IMR-90 (cell line): Measurements from ENCODE around the gene DMD. TPM values are rescaled to one million over a fixed set of nuclear protein-coding genes. Genes with fewer than 3 reads are reported as not detected.

Experiments
- ATAC-seq: fragments of 200-7000 bp; cut with Tn5 transposase; 2 replicates; pipeline ENCODE4 v1.9.1; 2020; ENCODE audit warnings: low read depth, mild to moderate bottlenecking, moderate library complexity
- BruUV-seq: library from RNA; stranded (reverse); fragments of 400-500 nt; replicated peaks from 2 replicates; lab custom pipeline; 2021; lab: Mats Ljungman, UMichigan
- CTCF ChIA-PET: fragments of 300-600 bp; formaldehyde crosslinking; extraction: SDS; loops from one replicate; lab custom pipeline; 2021; ENCODE audit warnings: antibody characterized with exemption; lab: Yijun Ruan, JAX
- POLR2A ChIA-PET: fragments of 300-600 bp; sonication (Branson Sonifier 250); formaldehyde crosslinking; loops from one replicate; lab custom pipeline; 2022; ENCODE audit warnings: antibody characterized with exemption; ENCODE audit not compliant: unreplicated experiment; lab: Charles Lee
- DNase-seq: peaks from one replicate; pipeline ENCODE4 v3.0.0; 2013
- H2AFZ ChIP-seq: replicated peaks from 2 replicates; pipeline ENCODE3; 2013; ENCODE audit warnings: low read length, mild to moderate bottlenecking; ENCODE audit not compliant: poor library complexity
- H2AK5ac ChIP-seq: 2 replicates; pipeline ENCODE4 v1.6.1; 2013; ENCODE audit warnings: low read depth, low read length, inconsistent platforms
- H2AK9ac ChIP-seq: replicated peaks from 2 replicates; pipeline ENCODE3; 2013; ENCODE audit warnings: mild to moderate bottlenecking, low read depth, low read length, moderate library complexity; ENCODE audit not compliant: poor library complexity
- H2BK120ac ChIP-seq: 2 replicates; pipeline ENCODE4 v1.6.1; 2013; ENCODE audit warnings: low read depth, low read length, inconsistent platforms
- H2BK15ac ChIP-seq: 3 replicates; pipeline ENCODE4 v1.6.1; 2013; ENCODE audit warnings: low read depth, low read length, inconsistent platforms
- H2BK20ac ChIP-seq: 2 replicates; pipeline ENCODE4 v1.6.1; 2013; ENCODE audit warnings: low read depth, mild to moderate bottlenecking, inconsistent platforms, low read length, moderate library complexity
- H2BK5ac ChIP-seq: 2 replicates; pipeline ENCODE4 v1.6.1; 2013; ENCODE audit warnings: mild to moderate bottlenecking, low read depth, low read length, inconsistent platforms; ENCODE audit not compliant: poor library complexity, severe bottlenecking
- H3K14ac ChIP-seq: replicated peaks from 2 replicates; pipeline ENCODE4 v1.6.1; 2013; ENCODE audit warnings: low read depth, low read length, inconsistent platforms
- H3K18ac ChIP-seq: 2 replicates; pipeline ENCODE4 v1.6.1; 2013; ENCODE audit warnings: low read depth, low read length, control low read depth
- H3K23ac ChIP-seq: 2 replicates; pipeline ENCODE4 v1.6.1; 2013; ENCODE audit warnings: low read depth, low read length, inconsistent platforms
- H3K27ac ChIP-seq: 2 replicates; pipeline ENCODE4 v1.5.1; 2013; ENCODE audit warnings: mild to moderate bottlenecking, control low read depth, low read length; ENCODE audit not compliant: insufficient read depth
- H3K27me3 ChIP-seq: 2 replicates; pipeline ENCODE4 v1.6.1; 2013; ENCODE audit warnings: low read length; ENCODE audit not compliant: control insufficient read depth, insufficient read depth
- H3K36me3 ChIP-seq: 2 replicates; pipeline ENCODE4 v1.6.1; 2013; ENCODE audit warnings: low read length, mixed read lengths; ENCODE audit not compliant: control insufficient read depth, insufficient read depth
- H3K4ac ChIP-seq: 2 replicates; pipeline ENCODE4 v1.6.1; 2013; ENCODE audit warnings: low read depth, low read length, inconsistent platforms
- H3K4me1 ChIP-seq: 2 replicates; pipeline ENCODE4 v1.6.1; 2013; ENCODE audit warnings: low read length, mixed read lengths; ENCODE audit not compliant: control insufficient read depth, insufficient read depth
- H3K4me2 ChIP-seq: 2 replicates; pipeline ENCODE4 v1.6.1; 2013; ENCODE audit warnings: low read depth, mild to moderate bottlenecking, control low read depth, low read length, moderate library complexity
- H3K4me3 ChIP-seq: 2 replicates; pipeline ENCODE4 v1.5.1; 2013; ENCODE audit warnings: low read depth, mild to moderate bottlenecking, control low read depth, low read length, moderate library complexity; ENCODE audit not compliant: insufficient read depth
- H3K56ac ChIP-seq: 2 replicates; pipeline ENCODE4 v1.6.1; 2013; ENCODE audit warnings: low read length, inconsistent platforms; ENCODE audit not compliant: insufficient read depth; ENCODE audit errors: extremely low read depth
- H3K79me1 ChIP-seq, 2 experiments: 2 replicates each; pipeline ENCODE4 v1.6.1; 2013; ENCODE audit warnings: low read length in 2 of 2, inconsistent platforms in 1 of 2, low read depth in 1 of 2
- H3K9ac ChIP-seq: 2 replicates; pipeline ENCODE4 v1.6.1; 2013; ENCODE audit warnings: low read depth, low read length, control low read depth
- H3K9me1 ChIP-seq: 2 replicates; pipeline ENCODE4 v1.6.1; 2013; ENCODE audit warnings: low read length, inconsistent platforms; ENCODE audit not compliant: insufficient read depth
- H3K9me3 ChIP-seq: 2 replicates; pipeline ENCODE4 v1.6.1; 2013; ENCODE audit warnings: low read length; ENCODE audit not compliant: control insufficient read depth, insufficient read depth
- H4K20me1 ChIP-seq: 2 replicates; pipeline ENCODE4 v1.6.1; 2013; ENCODE audit warnings: low read length, inconsistent platforms; ENCODE audit not compliant: insufficient read depth
- H4K5ac ChIP-seq: 2 replicates; pipeline ENCODE4 v1.6.1; 2013; ENCODE audit warnings: mild to moderate bottlenecking, low read depth, low read length, control low read depth
- H4K8ac ChIP-seq, 2 experiments: 2 replicates each; pipeline ENCODE4 v1.6.1; 2013; ENCODE audit warnings: low read depth in 2 of 2, low read length in 2 of 2, control low read depth in 1 of 2, inconsistent platforms in 1 of 2
- H4K91ac ChIP-seq: 2 replicates; pipeline ENCODE4 v1.6.1; 2013; ENCODE audit warnings: low read depth, low read length, inconsistent platforms; ENCODE audit not compliant: insufficient read depth
- CEBPB ChIP-seq: IDR thresholded peaks from 2 replicates; pipeline ENCODE4 v1.6.1; 2012; ENCODE audit warnings: low read depth, low read length, improper control_type of control experiment
- CHD1 ChIP-seq: IDR thresholded peaks from 2 replicates; pipeline ENCODE4 v1.6.1; 2012; ENCODE audit warnings: low read depth, low read length, improper control_type of control experiment
- CTCF ChIP-seq: conservative IDR thresholded peaks from 2 replicates; pipeline ENCODE4 v1.5.1; 2012; ENCODE audit warnings: mild to moderate bottlenecking, low read depth, low read length, improper control_type of control experiment
- ELK1 ChIP-seq: fragments of 150-350 bp; IDR thresholded peaks from 2 replicates; pipeline ENCODE4 v1.6.1; 2016; ENCODE audit warnings: low read depth, mild to moderate bottlenecking, low read length, moderate library complexity, borderline replicate concordance
- MAFK ChIP-seq: IDR thresholded peaks from 2 replicates; pipeline ENCODE4 v1.6.1; 2012; ENCODE audit warnings: low read depth, low read length, improper control_type of control experiment
- MAZ ChIP-seq: IDR thresholded peaks from 2 replicates; pipeline ENCODE4 v1.6.1; 2012; ENCODE audit warnings: low read depth, mild to moderate bottlenecking, low read length, improper control_type of control experiment, moderate library complexity, borderline replicate concordance
- MXI1 ChIP-seq: IDR thresholded peaks from 2 replicates; pipeline ENCODE4 v1.6.1; 2012; ENCODE audit warnings: low read depth, mild to moderate bottlenecking, low read length, moderate library complexity, borderline replicate concordance
- POLR2A ChIP-seq: IDR thresholded peaks from 2 replicates; pipeline ENCODE4 v1.6.1; 2012; ENCODE audit warnings: mild to moderate bottlenecking, low read depth, low read length
- RAD21 ChIP-seq: IDR thresholded peaks from 2 replicates; pipeline ENCODE4 v1.6.1; 2012; ENCODE audit warnings: low read length, improper control_type of control experiment
- RCOR1 ChIP-seq: IDR thresholded peaks from 2 replicates; pipeline ENCODE4 v1.6.1; 2012; ENCODE audit warnings: mild to moderate bottlenecking, low read length, improper control_type of control experiment; ENCODE audit not compliant: insufficient replicate concordance
- RFX5 ChIP-seq: IDR thresholded peaks from 2 replicates; pipeline ENCODE4 v1.8.0; 2012; ENCODE audit warnings: low read depth, mild to moderate bottlenecking, low read length, moderate library complexity
- SMC3 ChIP-seq: fragments of 150-350 bp; IDR thresholded peaks from 2 replicates; pipeline ENCODE4 v1.6.1; 2016; ENCODE audit warnings: low read depth, mild to moderate bottlenecking, antibody characterized with exemption, low read length, moderate library complexity
- USF2 ChIP-seq: fragments of 150-350 bp; IDR thresholded peaks from 2 replicates; pipeline ENCODE4 v1.6.1; 2017; ENCODE audit warnings: mild to moderate bottlenecking, antibody characterized with exemption, low read length, low read depth
- WGBS, 2 experiments: methylation state at CpG; one replicate each; pipeline versions ENCODE4 v1.1.5 to v1.1.7; 2013; ENCODE audit warnings: missing lambda C conversion rate in 2 of 2; ENCODE audit not compliant: insufficient read length in 1 of 2; ENCODE audit errors: extremely low coverage in 2 of 2; 5-methylcytosine and 5-hydroxymethylcytosine counted together
- dilution Hi-C: fragments of 300-500 bp; cut with HindIII; formaldehyde crosslinking; loops from one replicate; pipeline ENCODE4 v1.14.3; 2018; ENCODE audit warnings: low sequenced_read_pairs; ENCODE audit not compliant: unreplicated experiment
- in situ Hi-C: fragments of 300-500 bp; cut with MboI; formaldehyde crosslinking; loops from 3 replicates; pipeline ENCODE4 v1.14.3; 2019; ENCODE audit warnings: low sequenced_read_pairs, inconsistent platforms, mixed read lengths
- intact Hi-C: fragments of 100-400 bp; cut with micrococcal nuclease; formaldehyde crosslinking; loops from 2 replicates; pipeline ENCODE4 v1.10.0; 2022
- polyA plus RNA-seq, 3 experiments: library from polyadenylated mRNA; depleted of rRNA; stranded (reverse); fragments of >200 nt; gene quantifications; 2 replicates each; pipeline ENCODE4 v1.2.3, GENCODE V29; 2012; ENCODE audit warnings: low replicate concordance in 1 of 3
- total RNA-seq: library from RNA; depleted of rRNA; stranded (reverse); fragments of >200 nt; gene quantifications from 2 replicates; pipeline ENCODE4 v1.2.3, GENCODE V29; 2012

The DMD gene
- total and polyA plus RNA-seq, 2 of the 4 experiments (the other 2 are of a cell fraction): 6.6 to 11.8 TPM

- H3K4me1 ChIP-seq: no peaks in the 10 kb centered on the region; the same call in 1 of the 2 replicates
- no peaks in the 10 kb centered on the region for H4K20me1 ChIP-seq
- no peak overlapping the region for H3K27ac ChIP-seq
- no peak for ATAC-seq
- no peak overlapping the region for H4K5ac ChIP-seq
- H3K79me1 ChIP-seq: no peaks in the 10 kb centered on the region
- no peak overlapping the region for H4K91ac ChIP-seq
- H3K9me3 ChIP-seq: no peaks in the 10 kb centered on the region
- H3K4ac ChIP-seq: no peak overlapping the region
- in situ Hi-C loops (no loop called here), intact Hi-C loops (no loop called here), dilution Hi-C loops (no loop called here)
- H3K27me3 ChIP-seq: no peaks in the 10 kb centered on the region
- no peak overlapping the region for H3K4me3 ChIP-seq
- no peak overlapping the region for H4K8ac ChIP-seq
- no peak for TF ChIP-seq RAD21
- no peak for TF ChIP-seq USF2
- no peak for TF ChIP-seq CEBPB
- no peak for TF ChIP-seq MAFK
- TF ChIP-seq CHD1: no peak
- TF ChIP-seq RFX5: no peak
- TF ChIP-seq POLR2A: no peak
- TF ChIP-seq MAZ: no peak
- no peak for TF ChIP-seq SMC3
- no peak for TF ChIP-seq CTCF
- TF ChIP-seq ELK1: no peak
- no peak for TF ChIP-seq MXI1
- no peak for TF ChIP-seq RCOR1
- H2AK5ac ChIP-seq: no peak overlapping the region
- no peak overlapping the region for H3K4me2 ChIP-seq
- no peak overlapping the region for H2AK9ac ChIP-seq
- ChIA-PET CTCF (no interaction called here), POLR2A (no interaction called here)
- no peak overlapping the region for H2BK15ac ChIP-seq
- no peak overlapping the region for H3K18ac ChIP-seq
- H2BK120ac ChIP-seq: no peak overlapping the region
- H3K56ac ChIP-seq: no peak overlapping the region
- H3K9me1 ChIP-seq: no peaks in the 10 kb centered on the region
- H3K14ac ChIP-seq: no peak overlapping the region
- H3K36me3 ChIP-seq: no peaks in the 10 kb centered on the region
- H3K9ac ChIP-seq: no peak overlapping the region
- no peak for DNase-seq
- H2BK5ac ChIP-seq: no peak overlapping the region
- no peak overlapping the region for H2AFZ ChIP-seq
- no peak overlapping the region for H2BK20ac ChIP-seq
- BruUV-seq: no TSS peak
- WGBS, 2 experiments: 50% methylated on average over 2 of the region's 3 CpGs; no CpG with 5 or more reads in 1 of the 2 experiments
- H3K23ac ChIP-seq: no peak overlapping the region
Measured at GRCh38 chrX:31545191-31545590, 1666.2 kb downstream of the DMD start.
